ENCODE results near the gene CDS2.

The CDS2 gene

DNA sequence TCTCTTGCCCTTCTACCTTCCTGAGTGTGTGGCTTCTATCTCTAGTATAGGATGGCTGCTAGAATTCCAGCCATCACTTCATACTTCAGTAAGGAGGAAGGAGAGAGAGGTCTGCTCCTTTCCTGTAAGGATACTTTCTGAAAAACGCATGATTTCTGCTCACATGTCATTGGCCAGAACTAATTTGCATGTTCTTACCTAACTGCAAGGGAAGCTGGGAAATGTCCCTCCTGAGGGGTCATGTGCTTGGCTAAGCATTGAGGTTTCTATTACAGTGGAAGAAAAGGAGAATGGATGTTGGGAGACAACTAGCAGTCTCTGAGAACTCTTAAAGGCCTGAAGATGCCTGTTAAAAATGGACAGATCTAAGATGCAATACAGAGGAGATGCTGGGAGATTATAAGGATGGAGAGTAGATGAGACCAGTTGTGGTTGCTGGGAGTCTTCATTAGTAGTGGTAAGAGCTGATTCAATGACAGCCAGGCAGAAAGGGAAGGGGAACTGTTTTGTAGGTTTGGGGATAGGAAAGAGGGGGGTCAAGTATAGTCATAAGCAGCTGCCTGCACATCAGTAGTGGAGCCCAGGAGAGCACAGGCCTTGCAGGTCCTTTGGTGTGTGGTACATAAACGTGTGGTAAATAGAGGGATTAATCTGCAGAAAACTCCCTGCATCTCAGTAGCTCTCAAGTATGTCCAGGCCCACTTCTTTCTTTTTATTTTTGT lies 20.2 kb downstream of the CDS2 start:
- Histone ChIP-seq H3K27me3 (no peaks in the 10 kb centered on the region), H3K27ac (peak overlapping the region; percentile 74 to 79), H3K4me3 (no peak overlapping the region), H3K4me1 (peaks cover 0 to 100% (median 77%) of the 10 kb centered on the region in 4 donors), H3K36me3 (no peaks in the 10 kb centered on the region), H3K9me3 (no peaks in the 10 kb centered on the region)
- intact Hi-C loops (cut with DNase I; ENCODE audit: low total_unique reads): no loop called here
- TF ChIP-seq, protein P1, sequence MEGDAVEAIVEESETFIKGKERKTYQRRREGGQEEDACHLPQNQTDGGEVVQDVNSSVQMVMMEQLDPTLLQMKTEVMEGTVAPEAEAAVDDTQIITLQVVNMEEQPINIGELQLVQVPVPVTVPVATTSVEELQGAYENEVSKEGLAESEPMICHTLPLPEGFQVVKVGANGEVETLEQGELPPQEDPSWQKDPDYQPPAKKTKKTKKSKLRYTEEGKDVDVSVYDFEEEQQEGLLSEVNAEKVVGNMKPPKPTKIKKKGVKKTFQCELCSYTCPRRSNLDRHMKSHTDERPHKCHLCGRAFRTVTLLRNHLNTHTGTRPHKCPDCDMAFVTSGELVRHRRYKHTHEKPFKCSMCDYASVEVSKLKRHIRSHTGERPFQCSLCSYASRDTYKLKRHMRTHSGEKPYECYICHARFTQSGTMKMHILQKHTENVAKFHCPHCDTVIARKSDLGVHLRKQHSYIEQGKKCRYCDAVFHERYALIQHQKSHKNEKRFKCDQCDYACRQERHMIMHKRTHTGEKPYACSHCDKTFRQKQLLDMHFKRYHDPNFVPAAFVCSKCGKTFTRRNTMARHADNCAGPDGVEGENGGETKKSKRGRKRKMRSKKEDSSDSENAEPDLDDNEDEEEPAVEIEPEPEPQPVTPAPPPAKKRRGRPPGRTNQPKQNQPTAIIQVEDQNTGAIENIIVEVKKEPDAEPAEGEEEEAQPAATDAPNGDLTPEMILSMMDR (IDR thresholded peaks at IDR 0.05): no peak
- no peak for DNase-seq

DNA sequence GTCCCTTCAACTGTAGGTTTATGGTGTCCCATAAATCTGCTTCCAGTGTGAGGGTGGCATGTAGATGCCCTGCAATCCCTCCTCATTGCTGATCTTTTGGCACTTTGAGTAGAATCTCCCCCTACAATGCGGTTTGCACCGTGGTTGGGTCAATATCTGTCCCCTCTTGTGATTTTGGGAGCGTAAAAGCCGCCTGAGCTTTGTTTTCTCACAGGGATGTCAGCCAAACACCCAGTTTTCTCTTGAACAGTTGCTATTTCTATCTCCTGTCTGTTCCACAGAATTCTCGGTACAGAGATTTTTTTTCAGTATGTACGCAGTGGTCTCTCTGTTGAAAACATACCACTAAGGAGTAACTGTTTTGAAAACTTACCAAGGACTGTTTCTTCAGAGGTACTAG lies 21.8 kb downstream of the CDS2 start:
- TF ChIP-seq, protein P1 (IDR thresholded peaks at IDR 0.05): no peak
- Histone ChIP-seq H3K4me3 (peak overlapping the region; percentile 6 to 29), H3K36me3 (no peaks in the 10 kb centered on the region), H3K9me3 (no peaks in the 10 kb centered on the region), H3K4me1 (peaks cover 0 to 100% (median 69%) of the 10 kb centered on the region in 4 donors), H3K27ac (peak overlapping the region; percentile 74 to 79), H3K27me3 (no peaks in the 10 kb centered on the region)
- intact Hi-C loops (cut with DNase I; ENCODE audit: low total_unique reads): no loop called here
- DNase-seq: no peak

DNA sequence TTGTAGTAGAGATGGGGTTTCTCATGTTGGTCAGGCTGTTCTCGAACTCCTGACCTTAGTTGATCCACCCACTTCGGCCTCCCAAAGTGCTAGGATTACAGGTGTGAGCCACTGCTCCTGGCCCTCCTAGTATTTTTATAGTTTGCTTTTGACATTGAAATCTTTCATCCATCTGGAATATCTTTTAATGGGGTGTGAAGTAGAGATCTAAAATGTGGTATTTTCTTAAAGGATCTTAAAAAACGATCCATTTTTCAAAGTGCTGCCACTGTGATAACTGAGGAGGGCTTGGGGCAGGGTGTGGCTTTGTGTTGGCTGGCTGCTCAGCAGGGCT lies 23.1 kb downstream of the CDS2 start:
- DNase-seq: no peak
- Histone ChIP-seq H3K9me3 (no peaks in the 10 kb centered on the region), H3K36me3 (peaks cover 0 to 5% (median 0%) of the 10 kb centered on the region in 3 donors), H3K27me3 (no peaks in the 10 kb centered on the region), H3K4me1 (peaks cover 0 to 100% (median 70%) of the 10 kb centered on the region in 4 donors), H3K27ac (peak overlapping the region; percentile 74 to 79), H3K4me3 (no peak overlapping the region)
- intact Hi-C loops (cut with DNase I; ENCODE audit: low total_unique reads): no loop called here
- TF ChIP-seq, protein P1 (IDR thresholded peaks at IDR 0.05): no peak

DNA sequence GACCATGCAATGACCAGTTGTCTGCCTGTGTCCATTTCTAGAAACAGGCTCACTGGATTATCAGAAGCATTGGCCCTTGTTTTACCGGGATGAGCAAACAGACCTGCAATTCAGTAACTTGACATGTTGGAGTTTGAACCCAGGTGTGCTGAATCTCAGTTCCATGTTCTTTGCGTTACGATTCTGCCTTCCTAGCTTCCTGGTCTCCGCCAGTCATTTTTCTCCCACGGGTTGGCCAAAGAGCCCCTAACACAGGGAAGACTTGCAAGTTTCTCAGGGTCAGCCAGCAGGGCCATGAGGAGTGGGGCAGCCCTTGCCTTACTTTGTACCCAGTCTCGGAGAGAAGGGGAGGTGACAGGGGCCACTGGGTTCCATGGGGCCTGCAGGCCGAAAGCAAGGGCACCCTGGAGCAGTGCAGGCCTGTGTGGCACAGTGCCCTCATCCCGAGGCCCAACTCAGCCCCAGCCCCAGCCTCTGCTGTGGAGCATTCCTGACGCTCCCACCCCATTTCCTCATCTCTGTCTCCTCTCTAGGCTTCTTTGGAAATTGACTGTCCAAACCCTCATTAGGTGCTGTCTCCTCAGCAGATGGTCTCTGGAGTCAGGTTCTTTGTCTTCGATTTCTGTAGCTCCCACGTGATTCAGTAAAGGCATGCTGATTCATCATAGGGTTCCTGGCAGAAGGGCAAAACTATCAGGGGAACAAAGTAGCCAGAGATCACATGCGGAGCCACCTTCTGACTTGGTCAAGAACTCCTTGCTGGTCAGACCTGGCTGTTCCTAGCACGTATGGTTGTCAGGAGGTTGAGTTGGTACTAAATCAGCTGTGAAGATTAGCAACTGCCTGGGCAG lies 23.6 kb downstream of the CDS2 start:
- H3K36me3 ChIP-seq: peaks cover 0 to 5% (median 0%) of the 10 kb centered on the region in 3 donors
- peak overlapping the region; percentile 74 to 79 for H3K27ac ChIP-seq
- TF ChIP-seq, protein P1 (IDR thresholded peaks at IDR 0.05): no peak
- no peaks in the 10 kb centered on the region for H3K9me3 ChIP-seq
- no peaks in the 10 kb centered on the region for H3K27me3 ChIP-seq
- intact Hi-C loops (cut with DNase I; ENCODE audit: low total_unique reads): no loop called here
- no peak overlapping the region for H3K4me3 ChIP-seq
- H3K4me1 ChIP-seq: peaks cover 0 to 100% (median 68%) of the 10 kb centered on the region in 4 donors
- DNase-seq: no peak

DNA sequence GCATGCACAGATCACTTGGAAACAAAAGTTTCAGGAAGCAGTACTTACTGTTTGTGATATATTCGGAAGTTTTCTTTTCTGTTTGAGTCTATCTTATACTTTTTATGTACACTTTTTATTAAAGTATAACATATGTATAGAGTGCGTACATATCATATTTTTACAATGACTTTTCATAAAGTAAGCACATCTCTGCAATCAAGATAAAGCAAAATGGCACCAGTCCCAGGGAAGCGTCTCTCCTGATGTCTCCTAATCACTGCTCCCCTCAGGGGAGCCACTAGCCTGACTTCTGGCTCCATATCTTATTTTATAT lies 26.3 kb downstream of the CDS2 start:
- DNase-seq: no peak
- Histone ChIP-seq H3K27ac (peak overlapping the region; percentile 16 to 46), H3K9me3 (no peaks in the 10 kb centered on the region), H3K36me3 (peaks cover 0 to 5% (median 0%) of the 10 kb centered on the region in 3 donors), H3K4me3 (no peak overlapping the region), H3K4me1 (peaks cover 0 to 96% (median 62%) of the 10 kb centered on the region in 4 donors), H3K27me3 (no peaks in the 10 kb centered on the region)
- TF ChIP-seq, protein P1 (IDR thresholded peaks at IDR 0.05): no peak
- intact Hi-C loops (cut with DNase I; ENCODE audit: low total_unique reads): no loop called here

Data from tibial artery (tissue), 4 donors.